K562 (cell line): ENCODE measurements around the gene SOBP.

ENCODE experiments used
- FOXM1 ChIP-seq, 2 experiments: fragments of 450-650 bp in 1 of 2; sonication (generic) in 1 of 2; formaldehyde crosslinking in 1 of 2; IDR thresholded peaks; 2 replicates each; pipeline versions ENCODE4 v1.6.1 to v1.9.0; 2017 to 2022; ENCODE audit warnings: low read depth in 2 of 2, mild to moderate bottlenecking in 2 of 2, missing genetic modification reagents in 1 of 2, moderate library complexity in 1 of 2
- HNRNPK ChIP-seq: fragments of 200-400 bp; formaldehyde crosslinking; IDR thresholded peaks from one replicate; pipeline ENCODE4 v1.6.1; 2018; ENCODE audit warnings: mild to moderate bottlenecking, low read depth, low read length; ENCODE audit not compliant: poor library complexity, severe bottlenecking
- TF ChIP-seq, protein P1 (sequence below), 3 experiments: IDR thresholded peaks in 2 of 3; conservative IDR thresholded peaks in 1 of 3; 2 replicates each; pipeline ENCODE4 v1.5.1; 2011 to 2012; ENCODE audit warnings: low read length in 3 of 3, mild to moderate bottlenecking in 3 of 3, control low read depth in 2 of 3, improper control_type of control experiment in 1 of 3, inconsistent platforms in 1 of 3, low read depth in 1 of 3, mixed read lengths in 1 of 3, moderate library complexity in 1 of 3; ENCODE audit not compliant: insufficient read depth in 2 of 3
- TF ChIP-seq, protein P2 (sequence below): fragments of 450-650 bp; IDR thresholded peaks from 2 replicates; pipeline ENCODE4 v1.6.1; 2016; ENCODE audit warnings: low read depth
- TF ChIP-seq, protein P3 (sequence below): sonication (generic); formaldehyde crosslinking; IDR thresholded peaks from 2 replicates; pipeline ENCODE4 v1.9.0; 2022; ENCODE audit warnings: mild to moderate bottlenecking, missing genetic modification reagents

DNA sequence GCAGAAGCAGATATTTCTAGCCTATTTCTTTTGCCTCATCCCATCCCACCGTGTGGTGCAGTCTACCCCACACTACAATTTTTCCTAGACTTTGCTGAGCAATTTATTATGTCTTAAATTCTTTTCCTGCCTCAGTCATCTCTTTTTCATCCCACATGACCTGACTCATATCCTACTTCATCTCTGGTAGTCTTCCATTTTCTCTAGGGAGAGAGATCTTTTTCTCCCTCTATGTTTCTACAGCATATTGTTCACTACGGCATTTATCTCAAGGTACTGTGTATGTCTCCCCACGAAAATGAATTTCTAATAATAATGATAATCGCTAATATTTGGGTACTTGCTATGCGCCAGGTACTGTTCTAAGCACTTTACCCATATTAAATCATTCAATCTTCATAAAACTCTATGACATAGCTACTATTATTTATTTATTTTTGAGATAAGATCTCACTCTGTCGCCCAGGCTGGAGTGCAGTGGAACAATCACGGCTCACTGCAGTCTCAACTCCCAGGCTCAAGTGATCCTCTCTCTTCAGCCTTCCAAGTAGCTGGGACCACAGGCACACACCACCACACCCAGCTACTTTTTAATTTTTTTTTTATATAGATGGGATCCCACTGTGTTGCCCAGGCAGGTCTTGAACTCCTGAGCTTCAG lies 46.2 kb upstream of the SOBP start:
- TF ChIP-seq, protein P1, sequence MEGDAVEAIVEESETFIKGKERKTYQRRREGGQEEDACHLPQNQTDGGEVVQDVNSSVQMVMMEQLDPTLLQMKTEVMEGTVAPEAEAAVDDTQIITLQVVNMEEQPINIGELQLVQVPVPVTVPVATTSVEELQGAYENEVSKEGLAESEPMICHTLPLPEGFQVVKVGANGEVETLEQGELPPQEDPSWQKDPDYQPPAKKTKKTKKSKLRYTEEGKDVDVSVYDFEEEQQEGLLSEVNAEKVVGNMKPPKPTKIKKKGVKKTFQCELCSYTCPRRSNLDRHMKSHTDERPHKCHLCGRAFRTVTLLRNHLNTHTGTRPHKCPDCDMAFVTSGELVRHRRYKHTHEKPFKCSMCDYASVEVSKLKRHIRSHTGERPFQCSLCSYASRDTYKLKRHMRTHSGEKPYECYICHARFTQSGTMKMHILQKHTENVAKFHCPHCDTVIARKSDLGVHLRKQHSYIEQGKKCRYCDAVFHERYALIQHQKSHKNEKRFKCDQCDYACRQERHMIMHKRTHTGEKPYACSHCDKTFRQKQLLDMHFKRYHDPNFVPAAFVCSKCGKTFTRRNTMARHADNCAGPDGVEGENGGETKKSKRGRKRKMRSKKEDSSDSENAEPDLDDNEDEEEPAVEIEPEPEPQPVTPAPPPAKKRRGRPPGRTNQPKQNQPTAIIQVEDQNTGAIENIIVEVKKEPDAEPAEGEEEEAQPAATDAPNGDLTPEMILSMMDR (IDR thresholded peaks at IDR 0.05 in 2 of 3, conservative IDR thresholded peaks at IDR 0.05 in 1 of 3; ENCODE audit: insufficient read depth in 2 of 3, low read depth in 1 of 3, low read length in 3 of 3) = no peak
- TF ChIP-seq, protein P2, sequence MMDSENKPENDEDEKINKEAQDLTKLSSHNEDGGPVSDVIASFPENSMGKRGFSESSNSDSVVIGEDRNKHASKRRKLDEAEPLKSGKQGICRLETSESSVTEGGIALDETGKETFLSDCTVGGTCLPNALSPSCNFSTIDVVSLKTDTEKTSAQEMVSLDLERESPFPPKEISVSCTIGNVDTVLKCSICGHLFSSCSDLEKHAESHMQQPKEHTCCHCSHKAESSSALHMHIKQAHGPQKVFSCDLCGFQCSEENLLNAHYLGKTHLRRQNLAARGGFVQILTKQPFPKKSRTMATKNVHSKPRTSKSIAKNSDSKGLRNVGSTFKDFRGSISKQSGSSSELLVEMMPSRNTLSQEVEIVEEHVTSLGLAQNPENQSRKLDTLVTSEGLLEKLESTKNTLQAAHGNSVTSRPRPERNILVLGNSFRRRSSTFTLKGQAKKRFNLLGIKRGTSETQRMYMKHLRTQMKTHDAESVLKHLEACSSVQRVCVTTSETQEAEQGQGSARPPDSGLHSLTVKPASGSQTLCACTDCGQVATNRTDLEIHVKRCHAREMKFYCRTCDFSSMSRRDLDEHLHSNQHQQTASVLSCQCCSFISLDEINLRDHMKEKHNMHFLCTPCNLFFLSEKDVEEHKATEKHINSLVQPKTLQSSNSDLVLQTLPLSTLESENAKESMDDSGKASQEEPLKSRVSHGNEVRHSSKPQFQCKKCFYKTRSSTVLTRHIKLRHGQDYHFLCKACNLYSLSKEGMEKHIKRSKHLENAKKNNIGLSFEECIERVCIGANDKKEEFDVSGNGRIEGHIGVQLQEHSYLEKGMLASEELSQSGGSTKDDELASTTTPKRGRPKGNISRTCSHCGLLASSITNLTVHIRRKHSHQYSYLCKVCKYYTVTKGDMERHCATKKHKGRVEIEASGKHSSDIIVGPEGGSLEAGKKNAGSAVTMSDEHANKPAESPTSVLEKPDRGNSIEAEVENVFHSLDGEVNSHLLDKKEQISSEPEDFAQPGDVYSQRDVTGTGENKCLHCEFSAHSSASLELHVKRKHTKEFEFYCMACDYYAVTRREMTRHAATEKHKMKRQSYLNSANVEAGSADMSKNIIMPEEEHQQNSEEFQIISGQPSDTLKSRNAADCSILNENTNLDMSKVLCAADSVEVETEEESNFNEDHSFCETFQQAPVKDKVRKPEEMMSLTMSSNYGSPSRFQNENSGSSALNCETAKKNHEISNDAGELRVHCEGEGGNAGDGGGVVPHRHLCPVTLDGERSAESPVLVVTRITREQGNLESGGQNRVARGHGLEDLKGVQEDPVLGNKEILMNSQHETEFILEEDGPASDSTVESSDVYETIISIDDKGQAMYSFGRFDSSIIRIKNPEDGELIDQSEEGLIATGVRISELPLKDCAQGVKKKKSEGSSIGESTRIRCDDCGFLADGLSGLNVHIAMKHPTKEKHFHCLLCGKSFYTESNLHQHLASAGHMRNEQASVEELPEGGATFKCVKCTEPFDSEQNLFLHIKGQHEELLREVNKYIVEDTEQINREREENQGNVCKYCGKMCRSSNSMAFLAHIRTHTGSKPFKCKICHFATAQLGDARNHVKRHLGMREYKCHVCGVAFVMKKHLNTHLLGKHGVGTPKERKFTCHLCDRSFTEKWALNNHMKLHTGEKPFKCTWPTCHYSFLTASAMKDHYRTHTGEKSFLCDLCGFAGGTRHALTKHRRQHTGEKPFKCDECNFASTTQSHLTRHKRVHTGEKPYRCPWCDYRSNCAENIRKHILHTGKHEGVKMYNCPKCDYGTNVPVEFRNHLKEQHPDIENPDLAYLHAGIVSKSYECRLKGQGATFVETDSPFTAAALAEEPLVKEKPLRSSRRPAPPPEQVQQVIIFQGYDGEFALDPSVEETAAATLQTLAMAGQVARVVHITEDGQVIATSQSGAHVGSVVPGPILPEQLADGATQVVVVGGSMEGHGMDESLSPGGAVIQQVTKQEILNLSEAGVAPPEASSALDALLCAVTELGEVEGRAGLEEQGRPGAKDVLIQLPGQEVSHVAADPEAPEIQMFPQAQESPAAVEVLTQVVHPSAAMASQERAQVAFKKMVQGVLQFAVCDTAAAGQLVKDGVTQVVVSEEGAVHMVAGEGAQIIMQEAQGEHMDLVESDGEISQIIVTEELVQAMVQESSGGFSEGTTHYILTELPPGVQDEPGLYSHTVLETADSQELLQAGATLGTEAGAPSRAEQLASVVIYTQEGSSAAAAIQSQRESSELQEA = no peak
- TF ChIP-seq, protein P3, sequence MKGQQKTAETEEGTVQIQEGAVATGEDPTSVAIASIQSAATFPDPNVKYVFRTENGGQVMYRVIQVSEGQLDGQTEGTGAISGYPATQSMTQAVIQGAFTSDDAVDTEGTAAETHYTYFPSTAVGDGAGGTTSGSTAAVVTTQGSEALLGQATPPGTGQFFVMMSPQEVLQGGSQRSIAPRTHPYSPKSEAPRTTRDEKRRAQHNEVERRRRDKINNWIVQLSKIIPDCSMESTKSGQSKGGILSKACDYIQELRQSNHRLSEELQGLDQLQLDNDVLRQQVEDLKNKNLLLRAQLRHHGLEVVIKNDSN (CRISPR knock-in tag) = no peak
- TF ChIP-seq FOXM1 (IDR thresholded peaks at IDR 0.05; ENCODE audit: low read depth) = no peak
- no peak for TF ChIP-seq FOXM1 (CRISPR knock-in tag; IDR thresholded peaks at IDR 0.05; ENCODE audit: low read depth)
- TF ChIP-seq HNRNPK = no peak
